Femur (tissue), 1 donor: Measurements from ENCODE around the gene VPS33A.
"Not testable (repeated sequence)": the region's sequence is repeated elsewhere in the genome, so short reads cannot be mapped to it uniquely, and the experiment has no call there.

Source experiments
- DNase-seq: peaks from one replicate; pipeline ENCODE4 v3.0.0-alpha.2; 2017

The VPS33A gene

DNA sequence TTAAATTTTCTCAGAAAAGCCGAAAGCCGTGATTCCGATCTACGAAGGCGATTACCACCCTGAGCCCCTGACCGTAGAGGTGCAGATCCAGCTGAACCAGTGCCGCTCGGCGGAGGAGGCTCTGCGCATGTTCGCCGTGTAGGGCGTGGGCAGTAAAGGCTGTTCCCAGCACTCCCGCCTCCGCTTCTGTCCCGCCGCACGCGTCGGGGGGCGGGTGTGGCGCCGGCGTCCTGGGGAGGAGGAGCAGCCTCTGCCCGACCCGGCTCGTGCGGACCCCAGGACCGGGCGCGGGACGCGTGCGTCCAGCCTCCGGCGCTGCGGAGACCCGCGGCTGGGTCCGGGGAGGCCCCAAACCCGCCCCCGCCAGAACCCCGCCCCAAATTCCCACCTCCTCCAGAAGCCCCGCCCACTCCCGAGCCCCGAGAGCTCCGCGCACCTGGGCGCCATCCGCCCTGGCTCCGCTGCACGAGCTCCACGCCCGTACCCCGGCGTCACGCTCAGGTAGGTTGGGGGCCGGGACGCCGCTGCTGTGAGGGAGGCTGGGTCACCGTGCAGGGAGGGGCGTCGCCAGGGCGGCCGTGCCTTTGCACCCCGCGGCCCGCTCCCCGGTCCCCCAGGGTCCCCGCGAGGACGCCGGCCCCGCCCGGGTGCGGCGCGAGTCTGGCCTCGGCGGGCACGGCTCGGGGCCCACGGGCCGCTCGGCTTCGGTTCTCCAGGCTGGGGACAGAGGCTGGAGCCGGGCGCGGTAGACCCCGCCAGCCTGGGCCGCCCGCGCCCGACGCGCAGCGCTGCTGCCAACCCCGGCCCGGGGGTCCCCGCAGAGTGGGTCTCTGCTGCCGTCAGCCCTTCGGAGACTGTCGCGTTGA is 62.8 kb downstream of the VPS33A start, which contains the start of gene B3GNT4:
Gene B3GNT4, plus strand, starts transcription at position 409 of the 866 bp plus-strand sequence. CDS start 910 bp downstream, outside the sequence.
- DNase-seq: peak; percentile 59

GRCh38 chr12:122202811-122203210 is 63.5 kb downstream of the VPS33A start:
- not testable (repeated sequence) for DNase-seq

GRCh38 chr12:122202017-122202416 is 64.3 kb downstream of the VPS33A start:
- DNase-seq: no peak

DNA sequence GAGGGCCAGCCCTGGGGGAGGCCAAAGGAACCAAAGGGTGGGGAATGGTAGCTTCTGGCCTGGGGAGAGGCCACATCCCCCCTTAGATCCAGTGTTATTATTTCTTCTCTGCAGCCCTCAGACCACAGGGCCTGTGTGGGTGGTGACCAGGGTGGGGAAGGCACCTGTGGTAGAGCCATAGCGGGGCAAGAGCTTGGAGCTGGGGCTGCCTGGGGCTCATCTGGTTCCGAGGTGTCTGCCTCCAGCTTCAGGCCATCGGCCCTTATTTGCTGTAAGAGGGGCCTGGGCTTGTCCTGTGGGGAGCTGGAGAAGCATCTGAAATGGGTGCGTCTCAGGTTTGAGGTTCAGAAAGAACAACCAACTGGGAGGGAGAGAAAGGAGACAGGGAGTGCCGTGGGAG is 64.9 kb downstream of the VPS33A start:
- no peak for DNase-seq

GRCh38 chr12:122200541-122201175 is 65.6 kb downstream of the VPS33A start:
- no peak for DNase-seq

DNA sequence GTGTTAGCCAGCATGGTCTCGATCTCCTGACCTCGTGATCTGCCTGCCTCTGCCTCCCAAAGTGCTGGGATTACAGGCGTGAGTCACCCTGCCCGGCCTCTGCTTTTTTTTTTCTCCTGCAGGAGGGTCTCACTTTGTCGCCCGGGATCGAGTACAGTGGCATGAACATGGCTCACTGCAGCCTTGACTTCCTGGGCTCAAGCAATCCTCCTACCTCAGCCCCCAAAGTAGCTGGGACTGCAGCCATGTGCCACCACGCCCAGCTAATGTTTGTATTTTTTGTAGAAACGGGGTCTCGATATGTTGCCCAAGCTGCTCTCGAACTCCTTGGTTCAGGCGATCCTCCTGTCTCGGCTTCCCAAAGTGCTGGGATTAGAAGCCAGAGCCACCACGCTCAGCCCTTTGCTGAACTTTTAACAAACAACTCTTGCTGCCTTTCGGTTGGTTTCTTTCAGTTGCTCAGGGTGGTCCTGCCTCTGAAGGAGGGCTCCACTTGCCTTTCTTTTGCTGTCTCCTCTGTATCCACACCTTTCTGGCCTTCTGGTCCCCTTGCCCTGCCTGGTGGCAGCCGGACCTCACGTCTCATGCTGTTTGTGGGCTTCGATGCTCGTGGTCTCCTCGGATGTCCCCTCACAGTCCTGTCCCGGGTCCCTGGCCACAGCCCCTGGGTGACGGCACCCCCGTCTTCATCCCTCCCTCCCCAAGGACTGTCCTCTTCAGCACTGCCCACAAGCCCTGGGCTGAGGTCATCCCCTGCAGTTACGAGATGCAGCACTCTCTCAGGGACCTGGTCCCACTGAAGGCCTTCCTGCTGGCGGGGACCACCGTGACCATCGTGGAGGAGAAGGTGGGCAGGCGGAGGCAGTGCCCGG is 66.6 kb downstream of the VPS33A start:
- DNase-seq: no peak

GRCh38 chr12:122197612-122197966 is 68.7 kb downstream of the VPS33A start:
- DNase-seq: no peak

GRCh38 chr12:122195405-122195804 is 70.9 kb downstream of the VPS33A start:
- DNase-seq: no peak

DNA sequence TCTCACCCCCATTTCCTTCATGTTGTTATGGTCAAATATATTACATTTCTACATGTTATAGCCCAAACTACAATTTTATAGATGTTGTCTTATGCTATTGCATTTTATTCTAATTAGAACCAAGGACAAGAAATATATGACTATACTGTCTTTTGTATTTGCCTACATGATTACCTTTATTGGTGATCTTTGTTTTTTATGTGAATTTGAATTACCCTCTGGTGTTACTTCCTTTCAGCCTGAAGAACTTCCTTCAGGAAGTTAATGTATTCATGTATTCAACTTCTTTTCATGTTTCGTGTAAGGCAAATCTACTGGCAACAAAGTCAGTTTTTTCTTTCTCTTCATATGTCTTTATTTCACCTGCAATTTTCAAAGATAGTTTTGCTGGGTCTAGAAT is 71.5 kb downstream of the VPS33A start:
- DNase-seq: no peak

- no peak for DNase-seq
These were observed 73.9 kb downstream of the VPS33A start for GRCh38 chr12:122192441-122192840.

- DNase-seq: no peak
These were observed 75.2 kb downstream of the VPS33A start for GRCh38 chr12:122190842-122191668.

DNA sequence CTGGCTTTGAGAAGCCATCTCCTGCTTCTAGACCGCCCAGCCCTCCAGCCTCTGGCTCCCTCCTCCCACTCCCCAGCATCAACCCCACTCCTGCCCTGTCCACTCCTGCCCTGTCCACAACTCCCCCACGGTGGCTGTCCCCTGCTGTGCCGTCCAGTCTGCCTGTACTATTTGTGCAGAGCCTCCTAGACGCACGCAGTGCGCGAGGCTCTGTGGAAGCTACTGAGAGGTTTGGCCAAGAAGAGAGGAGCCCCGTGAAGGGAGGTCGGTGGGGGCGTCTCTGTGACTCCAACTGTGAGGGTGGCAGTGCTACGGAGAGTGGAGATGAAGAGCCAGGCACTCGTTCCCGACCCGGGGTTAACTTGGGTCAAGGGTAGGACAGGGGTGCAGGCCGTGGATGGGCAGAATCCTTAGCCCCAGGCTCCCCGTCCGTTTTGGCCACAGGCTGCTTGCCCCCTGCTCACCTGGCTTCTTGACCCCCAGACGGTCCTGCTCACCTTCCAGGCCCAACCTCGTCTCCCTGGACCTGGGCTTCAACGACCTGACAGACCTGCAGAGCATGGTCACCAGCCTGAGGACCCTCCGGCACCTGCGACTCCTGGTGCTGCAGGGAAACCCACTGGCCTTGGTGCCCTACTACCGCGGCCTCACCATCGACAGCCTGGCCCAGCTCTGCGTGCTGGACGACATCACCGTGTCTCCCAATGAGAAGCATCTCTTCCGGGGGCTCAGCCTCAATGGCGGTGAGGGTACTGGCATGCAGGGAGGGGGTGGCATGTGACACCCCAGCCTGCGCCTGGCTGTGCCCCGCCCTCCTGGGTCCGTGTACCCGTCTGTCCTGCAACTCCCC is 76.4 kb downstream of the VPS33A start:
- DNase-seq: no peak

DNA sequence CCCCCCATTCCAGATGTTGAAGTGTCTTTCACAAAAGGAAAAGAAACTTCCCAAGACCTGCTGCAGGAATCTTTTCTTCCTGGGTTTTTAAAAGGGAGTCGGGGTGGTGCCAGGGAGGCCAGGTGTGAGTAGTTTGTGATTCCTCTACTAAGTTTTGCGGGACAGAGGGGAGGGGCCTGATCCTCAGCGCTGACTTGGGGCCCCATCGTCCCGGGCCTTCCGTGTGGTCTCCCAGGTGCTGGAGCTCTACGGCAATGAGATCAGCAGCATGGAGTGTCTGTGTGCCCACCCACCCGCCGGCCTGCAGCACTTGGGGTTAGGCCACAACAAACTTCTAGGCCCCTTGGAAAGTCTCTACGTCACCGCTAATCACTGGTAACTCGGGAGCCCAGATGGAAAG is 78.8 kb downstream of the VPS33A start:
- DNase-seq: no peak

DNA sequence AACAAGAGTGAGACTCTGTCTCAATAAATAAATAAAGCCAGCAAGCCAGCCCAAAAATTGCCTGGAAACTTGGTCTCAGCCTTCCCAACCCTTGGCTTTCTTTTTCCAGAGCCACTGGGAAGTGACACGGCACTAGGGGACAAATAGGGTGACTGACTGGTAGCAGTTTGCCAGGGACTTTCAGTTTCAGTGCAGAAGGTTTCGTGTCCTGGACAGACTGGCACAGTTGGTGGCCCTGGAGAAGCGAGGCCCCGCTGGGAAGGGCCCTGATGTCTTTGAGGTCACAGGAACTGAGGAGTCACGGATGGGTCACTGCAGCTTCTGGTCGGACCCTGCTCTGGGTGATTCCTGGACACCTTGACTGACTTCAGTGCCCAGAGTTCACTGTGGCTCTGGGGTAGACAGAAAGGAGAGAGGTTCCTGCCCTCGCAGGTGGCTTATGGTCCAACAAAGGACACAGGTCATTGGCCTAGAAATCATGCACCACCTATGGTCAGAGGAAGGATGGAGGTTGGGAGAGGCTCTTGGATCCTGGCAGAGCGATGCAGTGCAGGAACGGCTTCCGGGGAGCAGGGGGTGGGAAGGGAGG is 80.7 kb downstream of the VPS33A start:
- DNase-seq: no peak

DNA sequence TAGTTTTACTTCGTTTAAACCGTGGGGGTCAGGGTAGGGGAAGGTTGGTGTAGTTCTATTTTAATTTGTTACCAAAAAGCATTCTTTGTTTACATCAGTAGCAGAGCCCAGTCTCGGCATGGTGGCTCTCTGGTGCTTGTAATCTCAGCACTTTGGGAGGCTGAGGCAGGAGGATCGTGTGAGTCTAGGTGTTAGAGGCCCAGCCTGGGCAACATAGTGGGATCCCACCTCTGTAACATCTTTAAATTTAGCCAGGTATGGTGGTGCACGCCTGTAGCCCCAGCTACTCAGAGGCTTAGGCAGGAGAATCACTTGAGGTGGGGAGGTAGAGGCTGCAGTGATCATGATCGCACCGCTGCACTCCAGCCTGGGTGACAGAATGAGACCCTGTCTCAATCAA is 81.2 kb downstream of the VPS33A start:
- DNase-seq: no peak

DNA sequence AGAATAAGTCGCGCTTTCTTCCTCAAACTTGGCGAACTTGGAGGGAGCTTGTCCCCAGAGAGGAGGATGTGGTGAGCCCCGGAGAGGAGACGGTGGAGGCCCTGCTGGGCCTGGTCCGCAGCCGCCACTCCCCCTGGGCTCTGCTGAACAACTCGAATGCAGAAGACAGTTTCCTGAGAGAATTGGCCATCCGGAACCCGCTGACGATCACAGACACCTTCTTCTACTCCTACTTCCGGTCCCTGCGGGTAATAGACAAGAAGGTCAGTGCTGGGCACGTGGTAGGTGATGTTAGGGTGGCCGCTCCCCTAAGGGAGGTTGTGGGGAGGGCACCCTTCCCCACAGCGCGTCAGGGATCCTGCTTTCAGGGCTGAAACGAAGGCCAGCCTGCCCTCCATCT is 81.8 kb downstream of the VPS33A start:
- DNase-seq: no peak

- DNase-seq: no peak
These were observed 82.7 kb downstream of the VPS33A start for GRCh38 chr12:122183588-122183940.

GRCh38 chr12:122182887-122183587 is 83.3 kb downstream of the VPS33A start, which contains the start of gene LRRC43:
LRRC43 (plus strand) TSS chr12:122183123; CDS start chr12:122183145, 22 bp downstream.
- DNase-seq: peak; percentile 51
